PC-9 (cell line): ENCODE results near the gene IFRD2. TPM values are rescaled to one million over a fixed set of nuclear protein-coding genes. Genes with fewer than 3 reads are reported as not detected.
"Not testable (repeated sequence)": the region's sequence is repeated elsewhere in the genome, so short reads cannot be mapped to it uniquely, and the experiment has no call there.

Source experiments
- BruUV-seq: library from RNA; stranded (reverse); fragments of 400-500 nt; replicated peaks from 2 replicates; lab custom pipeline; 2021; lab: Mats Ljungman, UMichigan
- CTCF ChIA-PET: fragments of 300-600 bp; sonication (Branson Sonifier 250); formaldehyde crosslinking; loops from one replicate; lab custom pipeline; 2022; ENCODE audit warnings: antibody characterized with exemption; lab: Charles Lee
- POLR2A ChIA-PET: fragments of 300-600 bp; sonication (Branson Sonifier 250); formaldehyde crosslinking; loops from one replicate; lab custom pipeline; 2022; ENCODE audit warnings: antibody characterized with exemption; ENCODE audit not compliant: unreplicated experiment; lab: Charles Lee
- DNase-seq, 2 experiments: peaks; one replicate each; pipeline versions ENCODE4 v3.0.0 to v3.0.0-alpha.2; 2015 to 2022; ENCODE audit warnings: mixed read lengths in 1 of 2
- H2AFZ ChIP-seq: fragments of 200-600 bp; sonication (generic); 2 replicates; pipeline ENCODE4 v1.8.1; 2017; ENCODE audit warnings: antibody characterized with exemption
- H3F3A ChIP-seq: fragments of 200-600 bp; sonication (generic); 2 replicates; pipeline ENCODE4 v1.8.1; 2017; ENCODE audit warnings: antibody characterized with exemption, mild to moderate bottlenecking, low read depth; ENCODE audit not compliant: insufficient read depth
- H3K27ac ChIP-seq: fragments of 200-600 bp; sonication (generic); 2 replicates; pipeline ENCODE4 v1.6.1; 2016; ENCODE audit warnings: mixed run types
- H3K27me3 ChIP-seq: fragments of 200-600 bp; sonication (generic); 2 replicates; pipeline ENCODE4 v1.6.1; 2016; ENCODE audit warnings: low read depth, mixed run types; ENCODE audit not compliant: insufficient read depth
- H3K36me3 ChIP-seq: fragments of 200-600 bp; sonication (generic); 2 replicates; pipeline ENCODE4 v1.6.1; 2016; ENCODE audit warnings: low read depth, mixed run types
- H3K4me1 ChIP-seq: fragments of 200-600 bp; sonication (generic); replicated peaks from 2 replicates; pipeline ENCODE4 v1.6.1; 2016; ENCODE audit warnings: mixed run types; ENCODE audit not compliant: insufficient read depth
- H3K4me2 ChIP-seq: fragments of 200-600 bp; sonication (generic); 2 replicates; pipeline ENCODE4 v1.6.1; 2017; ENCODE audit warnings: mixed run types
- H3K4me3 ChIP-seq: fragments of 200-600 bp; sonication (generic); 2 replicates; pipeline ENCODE4 v1.6.1; 2016; ENCODE audit warnings: mixed run types
- H3K79me2 ChIP-seq: fragments of 200-600 bp; sonication (generic); 2 replicates; pipeline ENCODE4 v1.6.1; 2017; ENCODE audit warnings: low read depth, mixed run types
- H3K9me2 ChIP-seq: fragments of 200-600 bp; sonication (generic); 2 replicates; pipeline ENCODE4 v1.8.1; 2017; ENCODE audit warnings: mild to moderate bottlenecking; ENCODE audit not compliant: insufficient read depth
- H3K9me3 ChIP-seq: fragments of 200-600 bp; sonication (generic); 2 replicates; pipeline ENCODE4 v1.8.1; 2016; ENCODE audit warnings: low read depth; ENCODE audit not compliant: insufficient read depth
- H4K20me1 ChIP-seq: fragments of 200-600 bp; sonication (generic); 2 replicates; pipeline ENCODE4 v1.8.1; 2017; ENCODE audit not compliant: insufficient read depth
- EZH2 ChIP-seq: fragments of 200-600 bp; sonication (generic); IDR thresholded peaks from 2 replicates; pipeline ENCODE4 v1.8.0; 2017; ENCODE audit warnings: antibody characterized with exemption, low read depth
- intact Hi-C: fragments of 100-400 bp; cut with micrococcal nuclease; formaldehyde crosslinking; loops from one replicate; pipeline ENCODE4 v1.10.0; 2022; ENCODE audit not compliant: unreplicated experiment
- total RNA-seq: library from RNA; stranded (reverse); gene quantifications from 2 replicates; pipeline ENCODE4 v1.2.3, GENCODE V29; 2021
- TF ChIP-seq, protein P1 (sequence below): fragments of 200-600 bp; sonication (generic); conservative IDR thresholded peaks from 2 replicates; pipeline ENCODE4 v1.6.1; 2017; ENCODE audit warnings: mixed run types, antibody characterized with exemption, mild to moderate bottlenecking, moderate library complexity

Gene IFRD2
- total RNA-seq, 1 experiment from 2014 or later = 93.1 TPM

DNA sequence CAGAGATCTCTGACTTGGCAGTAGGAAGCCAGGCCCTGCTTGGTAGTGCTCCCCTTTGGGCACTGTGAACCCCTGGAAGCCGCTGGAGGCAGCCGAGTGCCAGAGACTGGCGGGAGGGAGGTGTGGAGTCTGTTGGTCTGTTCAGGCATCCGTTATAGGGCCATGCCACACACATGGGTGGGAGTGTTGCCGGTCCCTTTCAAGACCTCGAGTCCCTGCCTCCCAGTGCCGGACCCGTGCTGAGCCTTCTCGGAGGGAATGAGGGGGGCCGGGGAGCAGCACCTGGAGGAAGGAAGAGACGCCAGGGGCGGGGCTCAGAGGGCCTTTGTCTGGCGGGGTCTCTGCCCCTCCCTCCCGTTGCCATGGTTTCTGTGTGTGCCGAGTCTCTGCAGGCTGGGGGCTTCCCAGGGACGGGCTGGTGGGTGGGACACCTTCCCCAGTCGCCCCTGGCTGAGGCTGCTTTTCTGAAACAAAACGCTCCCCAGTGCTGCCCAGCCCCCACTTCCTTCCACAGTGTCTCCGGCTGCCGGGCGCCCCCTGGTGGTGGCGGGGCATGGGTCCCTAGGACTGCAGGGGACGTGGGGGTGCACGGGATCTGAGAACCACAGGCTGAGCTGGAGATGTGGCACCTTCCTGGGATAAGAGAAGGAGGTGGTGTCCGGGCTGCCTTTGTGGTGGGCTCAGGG is 46.3 kb downstream of the IFRD2 start:
- POLR2A ChIA-PET = interaction anchor here (0.8 to 1.1 kb wide), 3 partner anchors 10 to 91 kb away, joined by 3 to 10 read pairs (median 5); partner anchors contain the start of gene GNAI2
- H3K9me2 ChIP-seq = no peaks in the 10 kb centered on the region
- BruUV-seq = no TSS peak
- DNase-seq = peak; percentile 64 to 91
- intact Hi-C loops = loop anchor here (1.0 kb wide), 1 partner anchor 19 kb away; no protein-coding TSS in a partner anchor
- no peaks in the 10 kb centered on the region for H3K9me3 ChIP-seq
- H3K4me2 ChIP-seq = peak overlapping the region; percentile 64
- CTCF ChIA-PET = interaction anchor here (0.6 to 1.4 kb wide), 11 partner anchors 8 to 71 kb away, joined by 3 to 22 read pairs (median 5); partner anchors contain the start of genes GNAI2, HYAL3 and NAA80
- H4K20me1 ChIP-seq = no peaks in the 10 kb centered on the region; the same call in 1 of the 2 replicates
- peak overlapping the region; percentile 6; the same call in 1 of the 2 replicates for H3K4me3 ChIP-seq
- peak overlapping the region; percentile 84 for H3K27ac ChIP-seq
- H2AFZ ChIP-seq = peak overlapping the region; percentile 58; the same call in 1 of the 2 replicates
- H3K4me1 ChIP-seq = peaks cover 33% of the 10 kb centered on the region
- no peaks in the 10 kb centered on the region for H3K27me3 ChIP-seq
- H3F3A ChIP-seq = peaks cover 31% of the 10 kb centered on the region
- no peak for TF ChIP-seq EZH2
- TF ChIP-seq, protein P1, sequence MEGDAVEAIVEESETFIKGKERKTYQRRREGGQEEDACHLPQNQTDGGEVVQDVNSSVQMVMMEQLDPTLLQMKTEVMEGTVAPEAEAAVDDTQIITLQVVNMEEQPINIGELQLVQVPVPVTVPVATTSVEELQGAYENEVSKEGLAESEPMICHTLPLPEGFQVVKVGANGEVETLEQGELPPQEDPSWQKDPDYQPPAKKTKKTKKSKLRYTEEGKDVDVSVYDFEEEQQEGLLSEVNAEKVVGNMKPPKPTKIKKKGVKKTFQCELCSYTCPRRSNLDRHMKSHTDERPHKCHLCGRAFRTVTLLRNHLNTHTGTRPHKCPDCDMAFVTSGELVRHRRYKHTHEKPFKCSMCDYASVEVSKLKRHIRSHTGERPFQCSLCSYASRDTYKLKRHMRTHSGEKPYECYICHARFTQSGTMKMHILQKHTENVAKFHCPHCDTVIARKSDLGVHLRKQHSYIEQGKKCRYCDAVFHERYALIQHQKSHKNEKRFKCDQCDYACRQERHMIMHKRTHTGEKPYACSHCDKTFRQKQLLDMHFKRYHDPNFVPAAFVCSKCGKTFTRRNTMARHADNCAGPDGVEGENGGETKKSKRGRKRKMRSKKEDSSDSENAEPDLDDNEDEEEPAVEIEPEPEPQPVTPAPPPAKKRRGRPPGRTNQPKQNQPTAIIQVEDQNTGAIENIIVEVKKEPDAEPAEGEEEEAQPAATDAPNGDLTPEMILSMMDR = peak; percentile 96
- H3K36me3 ChIP-seq = no peaks in the 10 kb centered on the region
- H3K79me2 ChIP-seq = peaks cover 20% of the 10 kb centered on the region

DNA sequence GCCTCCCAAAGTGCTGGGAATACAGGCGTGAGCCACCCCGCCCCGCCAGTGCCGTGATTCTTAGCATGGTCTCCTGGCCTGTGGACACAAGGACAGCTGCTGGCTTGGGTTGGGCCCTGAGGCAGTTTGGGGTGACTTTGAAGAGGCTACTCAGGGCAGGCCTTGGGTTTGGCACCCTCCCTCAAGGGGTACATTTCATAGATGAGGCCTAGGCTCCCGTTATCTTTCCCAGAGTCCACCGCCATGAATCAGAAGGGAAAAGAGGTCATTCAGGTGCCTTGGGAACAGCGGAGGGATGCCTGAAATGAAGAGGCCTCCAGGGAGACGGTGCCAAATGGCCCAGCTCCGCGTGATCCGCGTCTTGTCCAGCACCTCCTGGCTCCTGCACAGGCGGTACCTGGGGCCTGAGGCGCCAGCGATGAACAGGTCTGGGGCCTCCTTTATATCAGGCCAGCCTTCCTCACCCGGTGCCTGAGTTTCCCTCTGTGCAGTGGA is 46.9 kb downstream of the IFRD2 start:
- CTCF ChIA-PET = no interaction called here
- no peak overlapping the region for H3K4me3 ChIP-seq
- POLR2A ChIA-PET = no interaction called here
- intact Hi-C loops = no loop called here
- peaks cover 31% of the 10 kb centered on the region for H3F3A ChIP-seq
- H3K4me2 ChIP-seq = no peak overlapping the region
- no peaks in the 10 kb centered on the region for H3K9me2 ChIP-seq
- BruUV-seq = no TSS peak
- H4K20me1 ChIP-seq = no peaks in the 10 kb centered on the region; the same call in 1 of the 2 replicates
- H3K36me3 ChIP-seq = no peaks in the 10 kb centered on the region
- no peak for TF ChIP-seq EZH2
- TF ChIP-seq, protein P1 = no peak
- H3K79me2 ChIP-seq = peaks cover 18% of the 10 kb centered on the region
- no peaks in the 10 kb centered on the region for H3K9me3 ChIP-seq
- no peak overlapping the region for H2AFZ ChIP-seq
- H3K27ac ChIP-seq = no peak overlapping the region
- no peak for DNase-seq
- no peaks in the 10 kb centered on the region for H3K27me3 ChIP-seq
- peaks cover 33% of the 10 kb centered on the region for H3K4me1 ChIP-seq

DNA sequence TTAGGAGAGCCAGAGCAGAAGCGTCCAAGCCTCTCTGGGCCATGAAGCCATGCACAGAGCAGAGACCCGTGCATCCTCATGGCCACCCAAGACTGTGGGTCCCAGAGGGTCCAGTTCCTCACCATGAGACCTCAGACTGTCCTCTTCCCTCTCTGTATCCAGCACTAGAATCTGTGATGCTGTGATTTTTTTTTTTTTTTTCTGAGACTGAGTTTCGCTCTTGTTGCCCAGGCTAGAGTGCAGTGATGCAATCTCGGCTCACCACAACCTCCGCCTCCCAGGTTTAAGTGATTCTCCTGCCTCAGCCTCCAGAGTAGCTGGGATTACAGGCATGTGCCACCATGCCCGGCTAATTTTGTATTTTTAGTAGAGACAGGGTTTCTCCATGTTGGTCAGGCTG is 47.4 kb downstream of the IFRD2 start:
- H3K9me3 ChIP-seq, H3K4me3 ChIP-seq, H2AFZ ChIP-seq, POLR2A ChIA-PET, H4K20me1 ChIP-seq, BruUV-seq, H3K4me2 ChIP-seq, H3K27ac ChIP-seq, H3K27me3 ChIP-seq, H3K36me3 ChIP-seq, CTCF ChIA-PET, H3K9me2 ChIP-seq, intact Hi-C loops, DNase-seq: not testable (repeated sequence)
- peaks cover 15% of the 10 kb centered on the region for H3K79me2 ChIP-seq
- H3F3A ChIP-seq = peaks cover 31% of the 10 kb centered on the region
- peaks cover 33% of the 10 kb centered on the region for H3K4me1 ChIP-seq
